MM.1S (cell line): ENCODE data around the gene CDC6.

ENCODE experiments used
- EZH2 ChIP-seq: fragments of 300-600 bp; sonication (generic); optimal IDR thresholded peaks from 2 replicates; pipeline ENCODE3; 2017; ENCODE audit warnings: low read depth, mild to moderate bottlenecking, antibody characterized with exemption, low read length, mixed read lengths
- EZH2phosphoT487 ChIP-seq: fragments of 300-600 bp; sonication (generic); IDR thresholded peaks from 2 replicates; pipeline ENCODE4 v1.6.1; 2018; ENCODE audit warnings: antibody characterized with exemption, low read length
- TF ChIP-seq, protein P1 (sequence below): fragments of 300-600 bp; sonication (generic); IDR thresholded peaks from 2 replicates; pipeline ENCODE4 v1.5.1; 2016; ENCODE audit warnings: antibody characterized with exemption, low read length, mixed read lengths

DNA sequence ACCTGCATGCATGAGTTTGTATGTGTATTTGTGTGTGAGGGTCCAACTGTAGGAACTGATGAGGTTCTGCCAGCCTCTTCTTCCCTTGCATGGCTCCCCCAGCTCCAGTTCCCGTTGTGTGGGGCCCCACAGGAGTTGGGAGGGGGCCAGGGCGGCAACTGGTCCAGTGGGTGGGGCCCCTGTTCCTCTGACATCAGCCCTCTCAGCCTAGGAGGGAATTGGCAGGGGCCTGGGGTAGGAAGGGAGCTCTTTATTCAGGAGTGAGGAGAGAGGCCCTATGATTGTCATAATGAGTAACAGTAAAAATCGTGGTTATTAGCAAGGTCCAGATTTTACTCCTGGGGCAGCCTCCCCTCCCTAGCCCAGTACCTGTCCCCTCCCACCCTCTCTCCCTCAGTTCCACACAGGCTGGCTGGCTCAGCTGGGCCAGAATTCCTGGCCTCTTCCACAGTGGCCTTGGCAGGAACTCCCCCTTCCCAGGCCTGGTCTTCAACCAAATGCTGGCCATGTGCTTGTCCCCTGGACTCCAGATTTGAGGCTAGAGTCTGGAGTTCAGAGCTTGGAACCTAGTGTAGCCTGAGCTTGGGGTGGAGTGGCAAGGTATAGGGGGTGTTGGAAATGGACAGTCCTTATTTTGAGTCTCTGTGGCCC lies 40.2 kb downstream of the CDC6 start:
- TF ChIP-seq, protein P1, sequence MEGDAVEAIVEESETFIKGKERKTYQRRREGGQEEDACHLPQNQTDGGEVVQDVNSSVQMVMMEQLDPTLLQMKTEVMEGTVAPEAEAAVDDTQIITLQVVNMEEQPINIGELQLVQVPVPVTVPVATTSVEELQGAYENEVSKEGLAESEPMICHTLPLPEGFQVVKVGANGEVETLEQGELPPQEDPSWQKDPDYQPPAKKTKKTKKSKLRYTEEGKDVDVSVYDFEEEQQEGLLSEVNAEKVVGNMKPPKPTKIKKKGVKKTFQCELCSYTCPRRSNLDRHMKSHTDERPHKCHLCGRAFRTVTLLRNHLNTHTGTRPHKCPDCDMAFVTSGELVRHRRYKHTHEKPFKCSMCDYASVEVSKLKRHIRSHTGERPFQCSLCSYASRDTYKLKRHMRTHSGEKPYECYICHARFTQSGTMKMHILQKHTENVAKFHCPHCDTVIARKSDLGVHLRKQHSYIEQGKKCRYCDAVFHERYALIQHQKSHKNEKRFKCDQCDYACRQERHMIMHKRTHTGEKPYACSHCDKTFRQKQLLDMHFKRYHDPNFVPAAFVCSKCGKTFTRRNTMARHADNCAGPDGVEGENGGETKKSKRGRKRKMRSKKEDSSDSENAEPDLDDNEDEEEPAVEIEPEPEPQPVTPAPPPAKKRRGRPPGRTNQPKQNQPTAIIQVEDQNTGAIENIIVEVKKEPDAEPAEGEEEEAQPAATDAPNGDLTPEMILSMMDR, result no peak
- no peak for TF ChIP-seq EZH2
- no peak for TF ChIP-seq EZH2phosphoT487
